ENCODE data around the gene HSPBAP1. TPM values are rescaled to one million over a fixed set of nuclear protein-coding genes. Genes with fewer than 3 reads are reported as not detected.
A peak's percentile ranks its signal among the peaks of the same experiment; 100 is the strongest.

The HSPBAP1 gene
- total RNA-seq, 1 experiment from 2014 or later: 13.1 TPM

DNA sequence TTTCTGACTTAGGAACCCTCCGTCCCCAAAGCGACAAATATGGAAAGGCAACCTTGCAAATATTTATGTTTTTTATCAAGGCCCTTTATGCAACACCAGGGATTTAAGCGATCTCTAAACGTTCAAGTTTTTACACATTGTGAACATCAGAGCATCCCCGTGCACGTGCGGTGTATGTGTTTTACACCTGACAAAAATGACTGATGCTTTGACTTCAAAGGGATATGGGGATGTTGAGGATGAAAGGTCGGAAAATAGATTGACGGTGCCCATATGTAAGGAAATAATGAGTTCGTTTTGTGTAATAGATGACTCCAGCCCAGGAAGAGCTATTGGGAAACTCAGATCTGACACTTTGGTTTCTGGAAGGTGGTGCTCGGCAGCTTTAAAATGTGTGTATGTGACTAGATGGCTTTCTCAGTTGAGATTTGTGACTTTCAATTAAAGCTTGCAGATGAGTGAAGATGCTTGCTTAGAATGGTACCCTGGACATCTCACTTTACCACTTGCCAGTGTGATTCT is 2.1 kb upstream of the HSPBAP1 start:
- Histone ChIP-seq H3K27me3 (replicated peaks; ENCODE audit: control insufficient read depth, insufficient read depth, low read length) (no peaks in the 10 kb centered on the region), H3K36me3 (ENCODE audit: control insufficient read depth, insufficient read depth, low read length) (no peaks in the 10 kb centered on the region), H3K9me3 (no peaks in the 10 kb centered on the region), H3K4me3 (ENCODE audit: low read depth, low read length) (peak overlapping the region; percentile 95), H3K4me1 (peaks cover 24% of the 10 kb centered on the region)
- no peaks in the 10 kb centered on the region for H3K9me3 Mint-ChIP-seq (ENCODE audit: unreplicated experiment)
- ChIA-PET CTCF (no interaction called here), POLR2A (no interaction called here)
- H3K4me3 Mint-ChIP-seq (ENCODE audit: unreplicated experiment): no peak overlapping the region
- no peak for DNase-seq
- H3K27ac Mint-ChIP-seq (ENCODE audit: unreplicated experiment): no peak overlapping the region
- no peaks in the 10 kb centered on the region for H3K27me3 Mint-ChIP-seq (ENCODE audit: insufficient read depth, unreplicated experiment)
- intact Hi-C loops (cut with micrococcal nuclease; ENCODE audit: unreplicated experiment): loop anchor here (5.0 to 10.0 kb wide), 2 partner anchors 113 to 231 kb away; partner anchors contain the start of genes DTX3L, PARP14 and PARP9
- TSS peak; percentile 63 for BruUV-seq (replicated peaks)
- H3K36me3 Mint-ChIP-seq (ENCODE audit: insufficient read depth, unreplicated experiment): peaks cover 15% of the 10 kb centered on the region
- TF ChIP-seq, protein P1, sequence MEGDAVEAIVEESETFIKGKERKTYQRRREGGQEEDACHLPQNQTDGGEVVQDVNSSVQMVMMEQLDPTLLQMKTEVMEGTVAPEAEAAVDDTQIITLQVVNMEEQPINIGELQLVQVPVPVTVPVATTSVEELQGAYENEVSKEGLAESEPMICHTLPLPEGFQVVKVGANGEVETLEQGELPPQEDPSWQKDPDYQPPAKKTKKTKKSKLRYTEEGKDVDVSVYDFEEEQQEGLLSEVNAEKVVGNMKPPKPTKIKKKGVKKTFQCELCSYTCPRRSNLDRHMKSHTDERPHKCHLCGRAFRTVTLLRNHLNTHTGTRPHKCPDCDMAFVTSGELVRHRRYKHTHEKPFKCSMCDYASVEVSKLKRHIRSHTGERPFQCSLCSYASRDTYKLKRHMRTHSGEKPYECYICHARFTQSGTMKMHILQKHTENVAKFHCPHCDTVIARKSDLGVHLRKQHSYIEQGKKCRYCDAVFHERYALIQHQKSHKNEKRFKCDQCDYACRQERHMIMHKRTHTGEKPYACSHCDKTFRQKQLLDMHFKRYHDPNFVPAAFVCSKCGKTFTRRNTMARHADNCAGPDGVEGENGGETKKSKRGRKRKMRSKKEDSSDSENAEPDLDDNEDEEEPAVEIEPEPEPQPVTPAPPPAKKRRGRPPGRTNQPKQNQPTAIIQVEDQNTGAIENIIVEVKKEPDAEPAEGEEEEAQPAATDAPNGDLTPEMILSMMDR (IDR thresholded peaks at IDR 0.05; ENCODE audit: insufficient read depth in 1 of 2, low read depth in 1 of 2, low read length in 1 of 2, severe bottlenecking in 1 of 2, unreplicated experiment in 1 of 2): no peak
- H3K4me1 Mint-ChIP-seq (ENCODE audit: low read depth, unreplicated experiment): peaks cover 7% of the 10 kb centered on the region

DNA sequence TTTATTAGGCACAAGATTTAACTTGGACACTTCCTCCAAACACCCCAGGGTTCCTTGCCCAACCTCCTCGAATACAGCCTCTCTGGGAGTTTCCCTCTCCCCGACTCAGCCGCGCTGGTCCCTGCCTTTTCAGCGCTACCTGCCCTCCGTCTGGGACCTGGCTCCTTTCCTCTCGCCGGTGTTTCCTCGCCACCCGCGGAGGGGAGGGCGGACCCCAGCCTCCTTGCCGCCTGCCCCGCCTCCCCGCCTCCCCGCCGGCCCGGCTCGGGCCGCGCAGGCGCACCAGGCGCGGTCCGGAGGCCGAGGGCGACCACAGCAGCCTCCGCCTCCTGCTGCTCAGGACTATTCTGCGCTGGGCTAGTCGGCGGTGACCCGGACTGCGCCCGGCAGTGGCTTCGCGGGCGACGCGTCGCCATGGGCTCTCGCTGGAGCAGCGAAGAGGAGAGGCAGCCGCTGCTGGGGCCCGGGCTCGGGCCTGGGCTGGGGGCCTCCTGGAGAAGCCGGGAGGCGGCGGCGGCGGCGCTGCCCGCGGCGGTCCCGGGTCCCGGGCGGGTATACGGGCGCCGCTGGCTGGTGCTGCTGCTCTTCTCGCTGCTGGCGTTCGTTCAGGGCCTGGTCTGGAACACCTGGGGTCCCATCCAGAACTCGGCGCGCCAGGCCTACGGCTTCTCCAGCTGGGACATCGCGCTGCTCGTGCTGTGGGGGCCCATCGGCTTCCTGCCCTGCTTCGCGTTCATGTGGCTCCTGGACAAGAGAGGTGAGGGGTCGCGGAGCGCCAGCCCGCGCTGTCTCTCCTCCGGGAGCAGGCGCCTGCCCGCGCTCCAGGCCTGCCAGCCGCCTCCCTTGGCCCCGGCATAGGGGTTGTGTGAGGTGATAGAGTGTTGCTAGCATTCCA is 1.4 kb upstream of the HSPBAP1 start, which contains the start of gene SLC49A4:
SLC49A4 (plus strand) TSS at position 291 of the 895 bp plus-strand sequence; CDS start at position 415, 124 bp downstream.
- intact Hi-C loops (cut with micrococcal nuclease; ENCODE audit: unreplicated experiment): loop anchor here (1.0 to 10.0 kb wide), 3 partner anchors 40 to 230 kb away; partner anchors contain the start of genes DTX3L, PARP14 and PARP9

DNA sequence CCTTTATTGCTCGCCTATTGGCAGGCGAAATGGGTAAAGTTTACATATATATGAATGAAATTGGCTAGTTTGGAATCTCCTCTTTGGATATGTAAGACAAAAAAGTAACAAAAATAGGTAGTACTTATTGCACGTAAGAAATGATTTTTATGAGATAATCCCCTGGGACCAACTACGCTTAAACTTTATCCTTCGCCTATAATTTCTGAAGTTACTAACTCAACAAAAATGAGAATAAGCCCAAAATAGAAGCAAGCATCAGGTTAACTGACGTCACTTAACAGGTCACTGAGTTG is 800 bp upstream of the HSPBAP1 start:
- Mint-ChIP-seq H3K36me3 (ENCODE audit: insufficient read depth, unreplicated experiment) (peaks cover 15% of the 10 kb centered on the region), H3K9me3 (ENCODE audit: unreplicated experiment) (no peaks in the 10 kb centered on the region), H3K27ac (ENCODE audit: unreplicated experiment) (peak overlapping the region; percentile 72), H3K27me3 (ENCODE audit: insufficient read depth, unreplicated experiment) (no peaks in the 10 kb centered on the region), H3K4me3 (ENCODE audit: unreplicated experiment) (no peak overlapping the region), H3K4me1 (ENCODE audit: low read depth, unreplicated experiment) (peaks cover 7% of the 10 kb centered on the region)
- Histone ChIP-seq H3K9me3 (no peaks in the 10 kb centered on the region), H3K36me3 (ENCODE audit: control insufficient read depth, insufficient read depth, low read length) (no peaks in the 10 kb centered on the region), H3K4me3 (ENCODE audit: low read depth, low read length) (peak overlapping the region; percentile 95), H3K4me1 (peaks cover 18% of the 10 kb centered on the region), H3K27me3 (replicated peaks; ENCODE audit: control insufficient read depth, insufficient read depth, low read length) (no peaks in the 10 kb centered on the region)
- DNase-seq: no peak
- TF ChIP-seq, protein P1 (IDR thresholded peaks at IDR 0.05; ENCODE audit: insufficient read depth in 1 of 2, low read depth in 1 of 2, low read length in 1 of 2, severe bottlenecking in 1 of 2, unreplicated experiment in 1 of 2): no peak
- intact Hi-C loops (cut with micrococcal nuclease; ENCODE audit: unreplicated experiment): loop anchor here (1.0 to 10.0 kb wide), 2 partner anchors 39 to 230 kb away; partner anchors contain the start of genes DTX3L and PARP9
- BruUV-seq (replicated peaks): TSS peak; percentile 6
- ChIA-PET POLR2A (interaction anchor here (1.3 kb wide), 2 partner anchors 34 to 39 kb away, joined by 6 to 15 read pairs; no protein-coding TSS in a partner anchor), CTCF (interaction anchor here (1.2 to 1.3 kb wide), 2 partner anchors 34 to 39 kb away, joined by 4 to 10 read pairs; no protein-coding TSS in a partner anchor)

More for the DNA sequence above, 1.4 kb upstream of the HSPBAP1 start, which contains the start of gene SLC49A4:
- H3K27ac Mint-ChIP-seq (ENCODE audit: unreplicated experiment): peak within 1 kb of the TSS; percentile 72
- Histone ChIP-seq H3K4me3 (ENCODE audit: low read depth, low read length) (peak within 1 kb of the TSS; percentile 95), H3K27me3 (replicated peaks; ENCODE audit: control insufficient read depth, insufficient read depth, low read length) (no peaks in the 10 kb centered on the region), H3K9me3 (no peaks in the 10 kb centered on the region), H3K36me3 (ENCODE audit: control insufficient read depth, insufficient read depth, low read length) (no peaks in the 10 kb centered on the region), H3K4me1 (peaks cover 24% of the 10 kb centered on the region)
- ChIA-PET CTCF (no interaction called here), POLR2A (no interaction called here)
- no peak within 1 kb of the TSS for H3K4me3 Mint-ChIP-seq (ENCODE audit: unreplicated experiment)
- peak; percentile 85 to 93 for DNase-seq
- H3K27me3 Mint-ChIP-seq (ENCODE audit: insufficient read depth, unreplicated experiment): no peaks in the 10 kb centered on the region
- TF ChIP-seq, protein P1 (IDR thresholded peaks at IDR 0.05; ENCODE audit: insufficient read depth in 1 of 2, low read depth in 1 of 2, low read length in 1 of 2, severe bottlenecking in 1 of 2, unreplicated experiment in 1 of 2): no peak
- BruUV-seq (replicated peaks): no TSS peak
- H3K9me3 Mint-ChIP-seq (ENCODE audit: unreplicated experiment): no peaks in the 10 kb centered on the region
- H3K4me1 Mint-ChIP-seq (ENCODE audit: low read depth, unreplicated experiment): peaks cover 7% of the 10 kb centered on the region
- H3K36me3 Mint-ChIP-seq (ENCODE audit: insufficient read depth, unreplicated experiment): peaks cover 15% of the 10 kb centered on the region
